ENCODE measurements around the gene RAB15.

The RAB15 gene

GRCh38 chr14:64948612-64949210 lies 23.4 kb downstream of the RAB15 start:
- Histone ChIP-seq H2AFZ (ENCODE audit: low read depth, low read length) (no peak overlapping the region), H3K4me1 (ENCODE audit: low read length) (no peaks in the 10 kb centered on the region), H3K79me2 (ENCODE audit: low read length) (no peaks in the 10 kb centered on the region), H3K9ac (ENCODE audit: low read length) (no peak overlapping the region), H4K20me1 (ENCODE audit: insufficient read depth, low read length) (no peaks in the 10 kb centered on the region), H3K4me3 (ENCODE audit: low read length) (no peak overlapping the region), H3K27ac (ENCODE audit: low read length) (no peak overlapping the region), H3K36me3 (replicated peaks; ENCODE audit: low read depth, low read length) (no peaks in the 10 kb centered on the region), H3K27me3 (ENCODE audit: low read depth, low read length) (no peaks in the 10 kb centered on the region), H3K9me3 (ENCODE audit: insufficient read depth, low read length) (no peaks in the 10 kb centered on the region), H3K4me2 (ENCODE audit: low read length) (no peak overlapping the region)
- no peak for TF ChIP-seq EZH2phosphoT487 (IDR thresholded peaks at IDR 0.05; ENCODE audit: low read depth)
- no peak for TF ChIP-seq CTCF (IDR thresholded peaks at IDR 0.05; ENCODE audit: low read depth, low read length)

- no peaks in the 10 kb centered on the region for H3K36me3 ChIP-seq (replicated peaks; ENCODE audit: low read depth, low read length)
- no peak for TF ChIP-seq EZH2phosphoT487 (IDR thresholded peaks at IDR 0.05; ENCODE audit: low read depth)
- no peak for TF ChIP-seq CTCF (IDR thresholded peaks at IDR 0.05; ENCODE audit: low read depth, low read length)
These were observed 24.2 kb downstream of the RAB15 start for GRCh38 chr14:64947710-64948611.

GRCh38 chr14:64946310-64947045 lies 25.7 kb downstream of the RAB15 start:
- H4K20me1 ChIP-seq (ENCODE audit: insufficient read depth, low read length) = no peaks in the 10 kb centered on the region
- no peak overlapping the region for H3K9ac ChIP-seq (ENCODE audit: low read length)
- no peak overlapping the region for H3K27ac ChIP-seq (ENCODE audit: low read length)
- no peaks in the 10 kb centered on the region for H3K4me1 ChIP-seq (ENCODE audit: low read length)
- no peak overlapping the region for H3K4me3 ChIP-seq (ENCODE audit: low read length)
- no peak overlapping the region for H3K4me2 ChIP-seq (ENCODE audit: low read length)
- H3K36me3 ChIP-seq (replicated peaks; ENCODE audit: low read depth, low read length) = no peaks in the 10 kb centered on the region
- H3K79me2 ChIP-seq (ENCODE audit: low read length) = no peaks in the 10 kb centered on the region
- H3K9me3 ChIP-seq (ENCODE audit: insufficient read depth, low read length) = no peaks in the 10 kb centered on the region
- no peaks in the 10 kb centered on the region for H3K27me3 ChIP-seq (ENCODE audit: low read depth, low read length)
- no peak for TF ChIP-seq EZH2phosphoT487 (IDR thresholded peaks at IDR 0.05; ENCODE audit: low read depth)
- no peak for TF ChIP-seq CTCF (IDR thresholded peaks at IDR 0.05; ENCODE audit: low read depth, low read length)
- no peak overlapping the region for H2AFZ ChIP-seq (ENCODE audit: low read depth, low read length)

More at GRCh38 chr14:64947710-64948611, 24.2 kb downstream of the RAB15 start:
- no peak overlapping the region for H3K4me3 ChIP-seq (ENCODE audit: low read length)
- no peaks in the 10 kb centered on the region for H4K20me1 ChIP-seq (ENCODE audit: insufficient read depth, low read length)
- H3K27ac ChIP-seq (ENCODE audit: low read length) = no peak overlapping the region
- H3K79me2 ChIP-seq (ENCODE audit: low read length) = no peaks in the 10 kb centered on the region
- no peaks in the 10 kb centered on the region for H3K4me1 ChIP-seq (ENCODE audit: low read length)
- no peak overlapping the region for H2AFZ ChIP-seq (ENCODE audit: low read depth, low read length)
- H3K4me2 ChIP-seq (ENCODE audit: low read length) = no peak overlapping the region
- H3K9ac ChIP-seq (ENCODE audit: low read length) = no peak overlapping the region
- H3K9me3 ChIP-seq (ENCODE audit: insufficient read depth, low read length) = no peaks in the 10 kb centered on the region
- H3K27me3 ChIP-seq (ENCODE audit: low read depth, low read length) = no peaks in the 10 kb centered on the region
